SK-N-MC (cell line): Measurements from ENCODE around the gene PHC3.

ENCODE experiments used
- DNase-seq: peaks from one replicate; pipeline ENCODE4 v3.0.0-alpha.2; 2011; ENCODE audit warnings: low read depth, low spot score
- H3K27ac ChIP-seq: fragments of 200-600 bp; sonication (generic); 2 replicates; pipeline ENCODE4 v1.5.1; 2016; ENCODE audit warnings: mixed run types
- H3K36me3 ChIP-seq: fragments of 200-600 bp; sonication (generic); 2 replicates; pipeline ENCODE4 v1.6.1; 2017; ENCODE audit warnings: antibody characterized with exemption, low read length, mixed read lengths; ENCODE audit not compliant: insufficient read depth
- H3K4me3 ChIP-seq: fragments of 200-600 bp; sonication (generic); 2 replicates; pipeline ENCODE4 v1.5.1; 2016
- H3K9ac ChIP-seq: fragments of 200-600 bp; sonication (generic); 2 replicates; pipeline ENCODE4 v1.8.0; 2017; ENCODE audit warnings: mixed run types, mixed read lengths; ENCODE audit not compliant: insufficient read length
- H3K9me3 ChIP-seq: fragments of 200-600 bp; sonication (generic); 2 replicates; pipeline ENCODE4 v1.6.1; 2017; ENCODE audit warnings: low read depth, mild to moderate bottlenecking, antibody characterized with exemption, low read length, moderate library complexity, mixed read lengths
- EZH2 ChIP-seq: fragments of 200-600 bp; sonication (generic); IDR thresholded peaks from one replicate; pipeline ENCODE4 v1.6.1; 2017; ENCODE audit warnings: antibody characterized with exemption
- FOXP2 ChIP-seq: optimal IDR thresholded peaks from 2 replicates; pipeline ENCODE3; 2011; ENCODE audit warnings: mild to moderate bottlenecking, moderate library complexity; ENCODE audit not compliant: insufficient read depth; ENCODE audit errors: extremely low read length, control extremely low read depth
- POLR2AphosphoS5 ChIP-seq: IDR thresholded peaks from 2 replicates; pipeline ENCODE4 v1.6.1; 2012; ENCODE audit warnings: mild to moderate bottlenecking, low read depth, low read length, borderline replicate concordance

PHC3 gene

GRCh38 chr3:170063691-170064090 lies 117.8 kb downstream of the PHC3 start:
- Histone ChIP-seq H3K36me3 (no peaks in the 10 kb centered on the region), H3K9ac (no peak overlapping the region), H3K27ac (no peak overlapping the region), H3K4me3 (no peak overlapping the region), H3K9me3 (no peaks in the 10 kb centered on the region)
- TF ChIP-seq EZH2: no peak
- no peak for TF ChIP-seq FOXP2
- TF ChIP-seq POLR2AphosphoS5: no peak
- DNase-seq: no peak

- H3K27ac ChIP-seq: no peak overlapping the region
- no peaks in the 10 kb centered on the region for H3K9me3 ChIP-seq
- no peak for TF ChIP-seq FOXP2
- no peak for TF ChIP-seq POLR2AphosphoS5
- TF ChIP-seq EZH2: no peak
- H3K4me3 ChIP-seq: no peak overlapping the region
- DNase-seq: no peak
- no peaks in the 10 kb centered on the region for H3K36me3 ChIP-seq
- no peak overlapping the region for H3K9ac ChIP-seq
Measured at GRCh38 chr3:170062769-170063168, 118.8 kb downstream of the PHC3 start.

GRCh38 chr3:170062068-170062467 lies 119.5 kb downstream of the PHC3 start:
- H3K9ac ChIP-seq: no peak overlapping the region

GRCh38 chr3:170059447-170059846 lies 122.1 kb downstream of the PHC3 start:
- Histone ChIP-seq H3K9ac (no peak overlapping the region), H3K4me3 (no peak overlapping the region), H3K9me3 (no peaks in the 10 kb centered on the region), H3K27ac (no peak overlapping the region), H3K36me3 (no peaks in the 10 kb centered on the region)
- DNase-seq: no peak
- TF ChIP-seq POLR2AphosphoS5: no peak
- no peak for TF ChIP-seq FOXP2
- TF ChIP-seq EZH2: no peak

More at GRCh38 chr3:170062068-170062467, 119.5 kb downstream of the PHC3 start:
- no peaks in the 10 kb centered on the region for H3K36me3 ChIP-seq
- no peak overlapping the region for H3K4me3 ChIP-seq
- H3K9me3 ChIP-seq: no peaks in the 10 kb centered on the region
- TF ChIP-seq POLR2AphosphoS5 (no peak), EZH2 (no peak), FOXP2 (no peak)
- no peak for DNase-seq
- no peak overlapping the region for H3K27ac ChIP-seq

- Histone ChIP-seq H3K9me3 (no peaks in the 10 kb centered on the region), H3K9ac (no peak overlapping the region), H3K4me3 (no peak overlapping the region), H3K36me3 (no peaks in the 10 kb centered on the region), H3K27ac (no peak overlapping the region)
- TF ChIP-seq POLR2AphosphoS5 (no peak), EZH2 (no peak), FOXP2 (no peak)
- DNase-seq: no peak
Measured at GRCh38 chr3:170058127-170058526, 123.4 kb downstream of the PHC3 start.

GRCh38 chr3:170057550-170057949 lies 124.0 kb downstream of the PHC3 start:
- H3K27ac ChIP-seq: no peak overlapping the region
- H3K4me3 ChIP-seq: no peak overlapping the region
- H3K9ac ChIP-seq: no peak overlapping the region
- DNase-seq: no peak
- TF ChIP-seq POLR2AphosphoS5 (no peak), EZH2 (no peak), FOXP2 (no peak)
- no peaks in the 10 kb centered on the region for H3K36me3 ChIP-seq
- H3K9me3 ChIP-seq: no peaks in the 10 kb centered on the region

- Histone ChIP-seq H3K9ac (no peak overlapping the region), H3K27ac (no peak overlapping the region), H3K36me3 (no peaks in the 10 kb centered on the region), H3K4me3 (no peak overlapping the region), H3K9me3 (no peaks in the 10 kb centered on the region)
- TF ChIP-seq EZH2 (no peak), FOXP2 (no peak), POLR2AphosphoS5 (no peak)
- no peak for DNase-seq
Measured at GRCh38 chr3:170056710-170057454, 124.7 kb downstream of the PHC3 start.

- Histone ChIP-seq H3K9ac (no peak overlapping the region), H3K27ac (no peak overlapping the region), H3K9me3 (no peaks in the 10 kb centered on the region), H3K36me3 (no peaks in the 10 kb centered on the region), H3K4me3 (no peak overlapping the region)
- TF ChIP-seq EZH2: no peak
- no peak for TF ChIP-seq POLR2AphosphoS5
- no peak for TF ChIP-seq FOXP2
- no peak for DNase-seq
Measured at GRCh38 chr3:170055209-170055608, 126.3 kb downstream of the PHC3 start.

- Histone ChIP-seq H3K36me3 (no peaks in the 10 kb centered on the region), H3K9me3 (no peaks in the 10 kb centered on the region), H3K4me3 (no peak overlapping the region), H3K27ac (no peak overlapping the region), H3K9ac (no peak overlapping the region)
- TF ChIP-seq POLR2AphosphoS5: no peak
- no peak for TF ChIP-seq EZH2
- no peak for TF ChIP-seq FOXP2
- DNase-seq: no peak
Measured at GRCh38 chr3:170054204-170054603, 127.3 kb downstream of the PHC3 start.
